GM12892 (cell line): ENCODE measurements around the gene ANKRD29.

Experiments
- POLR2A ChIP-seq: IDR thresholded peaks from 2 replicates; pipeline ENCODE4 v1.6.1; 2011; ENCODE audit warnings: low read depth, low read length, control low read depth
- POLR2AphosphoS5 ChIP-seq: IDR thresholded peaks from 2 replicates; pipeline ENCODE4 v1.6.1; 2011; ENCODE audit warnings: low read depth, low read length, control low read depth
- TAF1 ChIP-seq: IDR thresholded peaks from 2 replicates; pipeline ENCODE4 v1.6.1; 2011; ENCODE audit warnings: low read depth, mild to moderate bottlenecking, control low read depth, low read length, borderline replicate concordance

- TF ChIP-seq POLR2A, result no peak
- no peak for TF ChIP-seq POLR2AphosphoS5
- TF ChIP-seq TAF1, result no peak
These were observed 69.8 kb downstream of the ANKRD29 start for GRCh38 chr18:23592911-23593310.
